ENCODE data around the gene FCHSD1. TPM values are rescaled to one million over a fixed set of nuclear protein-coding genes. Genes with fewer than 3 reads are reported as not detected.

FCHSD1 gene
- total RNA-seq, 1 experiment from 2014 or later = 22.7 TPM

- DNase-seq = peak; percentile 52
- intact Hi-C loops (cut with micrococcal nuclease) = no loop called here
- no peaks in the 10 kb centered on the region for H3K36me3 ChIP-seq (ENCODE audit: low read depth, low read length)
- peak overlapping the region; percentile 98 for H3K27ac ChIP-seq (ENCODE audit: low read length)
- ChIA-PET POLR2A (ENCODE audit: unreplicated experiment) (no interaction called here), CTCF (interaction anchor here (0.5 kb wide), 1 partner anchor 38 kb away, joined by 4 read pairs; no protein-coding TSS in a partner anchor)
- H3K79me2 ChIP-seq (ENCODE audit: low read length) = peaks cover 9% of the 10 kb centered on the region
- no peaks in the 10 kb centered on the region for H3K9me2 ChIP-seq (replicated peaks; ENCODE audit: low read length)
- H2AFZ ChIP-seq (ENCODE audit: low read length) = peak overlapping the region; percentile 73
- H3K9ac ChIP-seq (ENCODE audit: low read length) = peak overlapping the region; percentile 90
- peaks cover 33% of the 10 kb centered on the region for H3K4me1 ChIP-seq (ENCODE audit: insufficient read depth, low read length)
- peaks cover 4% of the 10 kb centered on the region for H3F3A ChIP-seq (ENCODE audit: low read length, unreplicated experiment)
- no peaks in the 10 kb centered on the region for H4K20me1 ChIP-seq (ENCODE audit: low read length)
- H3K27me3 ChIP-seq (ENCODE audit: low read length) = no peaks in the 10 kb centered on the region
- ATAC-seq = peak; percentile 56
- BruUV-seq (replicated peaks) = no TSS peak
- H3K9me3 ChIP-seq (ENCODE audit: low read length) = no peaks in the 10 kb centered on the region
- TF ChIP-seq EZH2phosphoT487 (IDR thresholded peaks at IDR 0.05; ENCODE audit: borderline replicate concordance, low read length) = no peak
- TF ChIP-seq EZH2 (IDR thresholded peaks at IDR 0.05; ENCODE audit: low read length, unreplicated experiment) = no peak
- no peak for TF ChIP-seq CTCF (conservative IDR thresholded peaks at IDR 0.05; ENCODE audit: low read depth, low read length)
- peak overlapping the region; percentile 54 for H3K4me3 ChIP-seq (ENCODE audit: low read length)
- H3K4me2 ChIP-seq (ENCODE audit: low read length) = peak overlapping the region; percentile 88
These were observed 29.6 kb upstream of the FCHSD1 start for GRCh38 chr5:141680751-141681201.

- H3K36me3 ChIP-seq (ENCODE audit: low read depth, low read length) = no peaks in the 10 kb centered on the region
- no peak for TF ChIP-seq CTCF (conservative IDR thresholded peaks at IDR 0.05; ENCODE audit: low read depth, low read length)
- no peak for TF ChIP-seq EZH2phosphoT487 (IDR thresholded peaks at IDR 0.05; ENCODE audit: borderline replicate concordance, low read length)
- no peak for TF ChIP-seq EZH2 (IDR thresholded peaks at IDR 0.05; ENCODE audit: low read length, unreplicated experiment)
- no TSS peak for BruUV-seq (replicated peaks)
- H3K79me2 ChIP-seq (ENCODE audit: low read length) = peaks cover 9% of the 10 kb centered on the region
- ATAC-seq = no peak
- H3K27me3 ChIP-seq (ENCODE audit: low read length) = no peaks in the 10 kb centered on the region
- no peak overlapping the region for H3K4me3 ChIP-seq (ENCODE audit: low read length)
- no peak overlapping the region for H3K9ac ChIP-seq (ENCODE audit: low read length)
- ChIA-PET CTCF (no interaction called here), POLR2A (ENCODE audit: unreplicated experiment) (no interaction called here)
- no peak for DNase-seq
- peaks cover 4% of the 10 kb centered on the region for H3F3A ChIP-seq (ENCODE audit: low read length, unreplicated experiment)
- peak overlapping the region; percentile 88 for H3K4me2 ChIP-seq (ENCODE audit: low read length)
- H2AFZ ChIP-seq (ENCODE audit: low read length) = no peak overlapping the region
- H3K27ac ChIP-seq (ENCODE audit: low read length) = no peak overlapping the region
- H3K9me2 ChIP-seq (replicated peaks; ENCODE audit: low read length) = no peaks in the 10 kb centered on the region
- intact Hi-C loops (cut with micrococcal nuclease) = no loop called here
- peaks cover 33% of the 10 kb centered on the region for H3K4me1 ChIP-seq (ENCODE audit: insufficient read depth, low read length)
- H4K20me1 ChIP-seq (ENCODE audit: low read length) = no peaks in the 10 kb centered on the region
- no peaks in the 10 kb centered on the region for H3K9me3 ChIP-seq (ENCODE audit: low read length)
These were observed 29.0 kb upstream of the FCHSD1 start for GRCh38 chr5:141680178-141680577.

GRCh38 chr5:141677415-141677814, 26.2 kb upstream of the FCHSD1 start:
- H3F3A ChIP-seq (ENCODE audit: low read length, unreplicated experiment) = peaks cover 4% of the 10 kb centered on the region
- H3K79me2 ChIP-seq (ENCODE audit: low read length) = peaks cover 9% of the 10 kb centered on the region
- ATAC-seq = no peak
- H4K20me1 ChIP-seq (ENCODE audit: low read length) = no peaks in the 10 kb centered on the region
- H3K9me3 ChIP-seq (ENCODE audit: low read length) = no peaks in the 10 kb centered on the region
- no peak overlapping the region for H3K4me2 ChIP-seq (ENCODE audit: low read length)
- H3K4me3 ChIP-seq (ENCODE audit: low read length) = no peak overlapping the region
- H3K27me3 ChIP-seq (ENCODE audit: low read length) = no peaks in the 10 kb centered on the region
- POLR2A ChIA-PET (ENCODE audit: unreplicated experiment) = no interaction called here
- no peak overlapping the region for H3K27ac ChIP-seq (ENCODE audit: low read length)
- no peak overlapping the region for H2AFZ ChIP-seq (ENCODE audit: low read length)
- H3K9ac ChIP-seq (ENCODE audit: low read length) = no peak overlapping the region
- peaks cover 21% of the 10 kb centered on the region for H3K4me1 ChIP-seq (ENCODE audit: insufficient read depth, low read length)
- TF ChIP-seq CTCF (conservative IDR thresholded peaks at IDR 0.05; ENCODE audit: low read depth, low read length) = peak; percentile 24; the same call in 1 of the 2 replicates
- TF ChIP-seq EZH2 (IDR thresholded peaks at IDR 0.05; ENCODE audit: low read length, unreplicated experiment) = no peak
- DNase-seq = peak; percentile 7
- intact Hi-C loops (cut with micrococcal nuclease) = no loop called here
- CTCF ChIA-PET = no interaction called here
- H3K9me2 ChIP-seq (replicated peaks; ENCODE audit: low read length) = no peaks in the 10 kb centered on the region
- no peaks in the 10 kb centered on the region for H3K36me3 ChIP-seq (ENCODE audit: low read depth, low read length)
- BruUV-seq (replicated peaks) = no TSS peak

Measured in PC-3 (cell line).